ENCODE results near the gene H6PD.

Gene H6PD

GRCh38 chr1:9313576-9313975, 79.0 kb downstream of the H6PD start:
- TF ChIP-seq CTCF (conservative IDR thresholded peaks at IDR 0.05): no peak
- no peak overlapping the region for H3K27ac ChIP-seq

- TF ChIP-seq CTCF (conservative IDR thresholded peaks at IDR 0.05): no peak
Observed at GRCh38 chr1:9314111-9314510, 79.5 kb downstream of the H6PD start.

GRCh38 chr1:9314711-9315379, 80.3 kb downstream of the H6PD start:
- no peak for TF ChIP-seq CTCF (conservative IDR thresholded peaks at IDR 0.05)
- no peak overlapping the region for H3K27ac ChIP-seq

More at GRCh38 chr1:9314111-9314510, 79.5 kb downstream of the H6PD start:
- H3K27ac ChIP-seq: no peak overlapping the region

DNA sequence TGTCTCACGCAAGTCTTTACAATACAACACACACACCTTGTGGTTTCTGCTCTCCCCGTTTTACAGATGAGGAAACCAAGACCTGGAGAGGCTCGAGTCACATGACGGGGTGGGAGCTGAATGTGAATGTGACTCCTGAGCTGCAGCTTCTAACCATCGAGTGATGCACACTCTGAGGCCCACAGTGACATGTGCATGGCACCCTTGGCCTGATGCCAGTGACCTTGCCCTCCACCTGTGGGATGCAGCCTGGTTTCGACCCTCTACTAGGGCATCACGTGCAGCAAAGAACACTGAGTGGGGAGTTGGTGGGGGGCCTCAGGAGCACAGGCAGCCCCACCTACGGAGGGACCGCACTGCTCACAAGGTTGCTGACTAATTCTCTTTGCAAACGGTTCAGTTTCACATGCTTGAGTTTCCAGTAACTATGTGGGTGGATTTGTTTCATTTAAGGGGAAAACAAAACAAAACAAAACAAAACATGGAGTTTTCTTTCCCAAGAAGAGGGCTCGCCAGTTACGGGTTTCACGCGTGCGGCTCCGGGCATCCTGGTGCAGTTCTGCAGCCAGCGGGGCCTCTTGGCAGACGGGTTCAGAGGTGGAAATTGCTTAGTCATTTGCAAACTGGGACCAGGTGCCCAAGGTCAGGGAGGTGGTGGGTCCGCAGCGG, 81.0 kb downstream of the H6PD start:
- no peak overlapping the region for H3K27ac ChIP-seq
- no peak for TF ChIP-seq CTCF (conservative IDR thresholded peaks at IDR 0.05)

DNA sequence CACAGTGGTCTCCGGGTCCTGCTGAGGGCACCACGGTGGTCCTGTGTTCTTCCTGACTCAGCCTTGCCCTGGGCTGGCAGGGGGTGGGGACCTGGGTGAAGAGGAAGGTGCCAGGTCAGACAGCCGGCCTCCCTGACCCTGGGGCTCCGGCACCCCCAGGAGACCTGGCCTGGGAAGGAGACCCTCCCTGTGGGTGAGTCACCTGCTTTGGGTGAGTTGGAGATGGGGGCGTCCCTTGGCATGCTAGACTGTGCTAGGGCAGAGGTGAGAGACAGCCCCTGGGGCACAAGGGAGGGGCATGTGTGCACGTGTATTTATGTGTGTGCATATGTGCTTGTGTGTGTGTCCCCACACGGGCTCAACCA, 81.5 kb downstream of the H6PD start:
- TF ChIP-seq CTCF (conservative IDR thresholded peaks at IDR 0.05): no peak
- H3K27ac ChIP-seq: no peak overlapping the region

DNA sequence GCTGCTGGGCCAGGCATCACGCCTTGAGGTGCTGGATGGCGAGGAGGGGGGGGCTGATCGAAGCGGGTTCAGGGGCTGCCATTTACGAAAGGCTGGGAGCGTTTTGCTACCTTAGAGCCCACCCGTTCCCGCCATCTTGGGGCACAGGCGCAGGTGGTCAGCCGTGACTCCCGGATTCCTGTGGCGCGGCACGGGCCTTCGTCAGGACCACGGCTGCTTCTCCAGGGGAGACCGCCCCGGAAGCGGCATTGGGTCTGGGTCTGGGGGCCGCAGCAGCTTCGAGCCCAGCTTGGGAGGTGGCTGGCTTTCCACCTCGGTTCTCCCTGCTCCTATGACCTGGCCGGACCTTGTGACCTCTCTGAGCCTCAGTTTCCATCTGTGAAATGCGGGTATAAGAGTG, 81.9 kb downstream of the H6PD start:
- H3K27ac ChIP-seq: no peak overlapping the region
- TF ChIP-seq CTCF (conservative IDR thresholded peaks at IDR 0.05): no peak

DNA sequence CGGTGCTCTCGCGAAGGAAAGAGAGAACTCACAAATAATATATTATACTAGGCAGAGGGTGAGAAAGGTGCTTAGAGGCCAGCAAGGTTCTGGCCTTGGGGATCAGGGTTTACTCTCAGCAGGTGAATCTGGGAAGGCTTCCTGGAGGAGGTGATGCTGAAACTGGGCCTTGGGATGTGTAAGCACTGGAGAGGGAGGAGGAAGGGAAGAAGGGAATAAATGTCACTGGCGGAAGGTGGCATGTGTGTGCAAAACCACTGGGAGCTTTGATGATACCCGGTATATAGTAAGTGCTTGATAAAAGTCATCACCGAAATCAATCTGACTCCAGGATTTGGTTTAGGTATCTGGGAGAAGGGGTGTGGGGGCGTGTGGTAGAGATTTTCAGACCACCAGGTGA, 82.5 kb downstream of the H6PD start:
- TF ChIP-seq CTCF (conservative IDR thresholded peaks at IDR 0.05): no peak
- no peak overlapping the region for H3K27ac ChIP-seq

Measured in VCaP (cell line).